GM12878 (cell line): ENCODE measurements around the gene WWP2. TPM values are rescaled to one million over a fixed set of nuclear protein-coding genes. Genes with fewer than 3 reads are reported as not detected.

ENCODE experiments used
- ATAC-seq: fragments of 200-7000 bp; cut with Tn5 transposase; 3 replicates; pipeline ENCODE4 v1.9.1; 2020; ENCODE audit warnings: mild to moderate bottlenecking, moderate library complexity
- BruUV-seq: library from RNA; stranded (reverse); fragments of 400-500 nt; replicated peaks from 2 replicates; lab custom pipeline; 2021; lab: Mats Ljungman, UMichigan
- CTCF ChIA-PET: fragments of 300-600 bp; sonication (Branson Sonifier 250); formaldehyde crosslinking; extraction: SDS; loops from one replicate; lab custom pipeline; 2021; ENCODE audit warnings: inconsistent platforms; lab: Yijun Ruan, JAX
- POLR2A ChIA-PET: fragments of 350-600 bp; formaldehyde crosslinking; extraction: SDS; loops from one replicate; lab custom pipeline; 2021; ENCODE audit warnings: inconsistent platforms; lab: Charles Lee
- RAD21 ChIA-PET: fragments of 300-600 bp; sonication (Branson Sonifier 250); formaldehyde crosslinking; loops from one replicate; lab custom pipeline; 2023; ENCODE audit warnings: antibody characterized with exemption; ENCODE audit not compliant: unreplicated experiment; lab: Charles Lee
- SMC1A ChIA-PET: fragments of 300-600 bp; sonication (Branson Sonifier 250); formaldehyde crosslinking; loops from one replicate; lab custom pipeline; 2023; ENCODE audit not compliant: unreplicated experiment, uncharacterized antibody; lab: Charles Lee
- DNase-seq: peaks from one replicate; pipeline ENCODE4 v3.0.0-alpha.2; 2011; ENCODE audit warnings: low read depth, low spot score
- FAIRE-seq: peaks from 3 replicates; lab custom pipeline; 2011; peaks lifted over from hg19 to GRCh38; lab: Jason Lieb, UNC
- H2AFZ ChIP-seq: 2 replicates; pipeline ENCODE4 v1.6.0; 2011; ENCODE audit warnings: low read depth, low read length, control low read depth; ENCODE audit not compliant: control insufficient read depth
- H3K27ac ChIP-seq: 2 replicates; pipeline ENCODE4 v1.5.1; 2011; ENCODE audit warnings: control low read depth; ENCODE audit not compliant: control insufficient read depth, insufficient read depth
- H3K27me3 ChIP-seq, 2 experiments: replicated peaks in 1 of 2; 2 replicates each; pipeline versions ENCODE4 v1.6.0 to v1.6.1; 2011; ENCODE audit warnings: low read length in 1 of 2; ENCODE audit not compliant: control insufficient read depth in 2 of 2, insufficient read depth in 2 of 2
- H3K36me3 ChIP-seq, 2 experiments: 2 replicates each; pipeline ENCODE4 v1.5.1; 2011; ENCODE audit warnings: low read length in 1 of 2; ENCODE audit not compliant: control insufficient read depth in 2 of 2, insufficient read depth in 2 of 2
- H3K4me1 ChIP-seq: 2 replicates; pipeline ENCODE4 v1.6.1; 2011; ENCODE audit warnings: mild to moderate bottlenecking, low read length, moderate library complexity, mixed read lengths; ENCODE audit not compliant: control insufficient read depth, insufficient read depth
- H3K4me2 ChIP-seq: 2 replicates; pipeline ENCODE4 v1.6.0; 2011; ENCODE audit warnings: control low read depth; ENCODE audit not compliant: control insufficient read depth, insufficient read depth
- H3K4me3 ChIP-seq: fragments of 200-600 bp; sonication (generic); 2 replicates; pipeline ENCODE4 v1.5.1; 2016
- H3K79me2 ChIP-seq: 2 replicates; pipeline ENCODE4 v1.6.0; 2011; ENCODE audit warnings: low read length; ENCODE audit not compliant: control insufficient read depth, insufficient read depth
- H3K9ac ChIP-seq: 2 replicates; pipeline ENCODE4 v1.8.0; 2011; ENCODE audit warnings: low read length, control low read depth, mixed read lengths; ENCODE audit not compliant: control insufficient read depth, insufficient read depth
- H3K9me3 ChIP-seq: replicated peaks from 3 replicates; pipeline ENCODE4 v1.5.1; 2011; ENCODE audit warnings: mild to moderate bottlenecking, low read length; ENCODE audit not compliant: control insufficient read depth, insufficient read depth
- H4K20me1 ChIP-seq: 2 replicates; pipeline ENCODE4 v1.6.0; 2011; ENCODE audit not compliant: control insufficient read depth, insufficient read depth
- ASH2L ChIP-seq: fragments of 300-600, 200-600 bp; sonication (generic); IDR thresholded peaks from 2 replicates; pipeline ENCODE4 v1.6.1; 2017; ENCODE audit warnings: low read depth, mild to moderate bottlenecking, borderline replicate concordance
- BHLHE40 ChIP-seq, 2 experiments: fragments of 450-650 bp in 1 of 2; IDR thresholded peaks; 2 replicates each; pipeline ENCODE4 v1.6.1; 2011 to 2017; ENCODE audit warnings: low read depth in 2 of 2, borderline replicate concordance in 1 of 2, improper control_type of control experiment in 1 of 2, low read length in 1 of 2, mild to moderate bottlenecking in 1 of 2
- FOXM1 ChIP-seq: IDR thresholded peaks from 2 replicates; pipeline ENCODE4 v1.6.1; 2012; ENCODE audit warnings: low read depth, mild to moderate bottlenecking, inconsistent platforms, low read length, moderate library complexity
- POU2F2 ChIP-seq: IDR thresholded peaks from 3 replicates; pipeline ENCODE4 v1.6.1; 2011; ENCODE audit warnings: low read depth, mild to moderate bottlenecking, low read length, borderline replicate concordance
- RAD21 ChIP-seq: IDR thresholded peaks from 2 replicates; pipeline ENCODE4 v1.6.1; 2011; ENCODE audit warnings: mild to moderate bottlenecking, low read depth, low read length, moderate library complexity; ENCODE audit not compliant: insufficient read depth
- SMARCA5 ChIP-seq: fragments of 450-650 bp; IDR thresholded peaks from 2 replicates; pipeline ENCODE4 v1.6.1; 2017; ENCODE audit warnings: mild to moderate bottlenecking
- SUZ12 ChIP-seq: fragments of 200-600 bp; sonication (generic); IDR thresholded peaks from one replicate; pipeline ENCODE4 v1.6.1; 2018; ENCODE audit warnings: antibody characterized with exemption, mild to moderate bottlenecking; ENCODE audit not compliant: unreplicated experiment
- ZNF207 ChIP-seq: fragments of 450-650 bp; IDR thresholded peaks from 2 replicates; pipeline ENCODE4 v1.6.1; 2014; ENCODE audit warnings: antibody characterized with exemption, mild to moderate bottlenecking, borderline replicate concordance
- WGBS: methylation state at CpG from one replicate; pipeline ENCODE4 v1.1.6; 2016; ENCODE audit warnings: low lambda C conversion rate; ENCODE audit not compliant: insufficient replicate concordance, insufficient coverage; ENCODE audit errors: missing lambda C conversion rate; 5-methylcytosine and 5-hydroxymethylcytosine counted together
- in situ Hi-C: fragments of 300-500 bp; cut with MboI; formaldehyde crosslinking; loops from 9 replicates; pipeline ENCODE4 v1.14.3; 2018; ENCODE audit warnings: mixed read lengths
- intact Hi-C: fragments of 100-400 bp; cut with micrococcal nuclease; formaldehyde crosslinking; loops from one replicate; pipeline ENCODE4 v1.14.2; 2022; ENCODE audit not compliant: unreplicated experiment
- polyA plus RNA-seq, 11 experiments: library from polyadenylated mRNA; depleted of rRNA in 4 of 11; unstranded in 6 of 11; stranded (reverse) in 5 of 11; fragments of >200 nt; fragmentation: Nextera tagmentation in 4 of 11; fragmentation: Illumina TruSeq in 1 of 11; extraction: Ambion mirVana in 4 of 11; extraction: Trizol in 1 of 11; gene quantifications; 1 replicate in 1 of 11; 2 replicates in 10 of 11; pipeline versions ENCODE4 v1.2.1 to v1.2.3, GENCODE V29; 2011 to 2016; ENCODE audit warnings: inconsistent platforms in 2 of 11, missing spikeins in 2 of 11, low read depth in 1 of 11
- total RNA-seq, 4 experiments: library from RNA; depleted of rRNA in 3 of 4; stranded (reverse); fragments of >200 nt in 3 of 4; fragmentation: Illumina TruSeq in 1 of 4; extraction: Trizol in 1 of 4; gene quantifications; 2 replicates each; pipeline versions ENCODE4 v1.2.1 to v1.2.3, GENCODE V29; 2013 to 2021
- TF ChIP-seq, protein P1 (sequence below): fragments of 450-650 bp; conservative IDR thresholded peaks from 2 replicates; pipeline ENCODE4 v1.6.1; 2017; ENCODE audit warnings: mild to moderate bottlenecking, moderate library complexity
- TF ChIP-seq, protein P2 (sequence below): IDR thresholded peaks from 2 replicates; pipeline ENCODE4 v1.6.1; 2011; ENCODE audit warnings: low read depth, mild to moderate bottlenecking, low read length, moderate library complexity, borderline replicate concordance; ENCODE audit errors: extremely low read depth
- TF ChIP-seq, protein P3 (sequence below), 3 experiments: IDR thresholded peaks in 2 of 3; conservative IDR thresholded peaks in 1 of 3; 2 replicates each; pipeline ENCODE4 v1.5.1; 2011; ENCODE audit warnings: low read depth in 3 of 3, low read length in 3 of 3, mild to moderate bottlenecking in 3 of 3, control low read depth in 2 of 3, moderate library complexity in 2 of 3, inconsistent platforms in 1 of 3, mixed read lengths in 1 of 3; ENCODE audit not compliant: control insufficient read depth in 2 of 3, insufficient read depth in 1 of 3; ENCODE audit errors: extremely low read depth in 1 of 3
- TF ChIP-seq, protein P4 (sequence below): IDR thresholded peaks from 2 replicates; pipeline ENCODE4 v1.6.1; 2012; ENCODE audit warnings: low read depth, low read length, improper control_type of control experiment

Gene WWP2
- total and polyA plus RNA-seq, 10 of the 15 experiments (the other 5 are each of a cell fraction or from before 2014, with no cell fraction given) = 2.8 to 47.0 (median 23.8) TPM

DNA sequence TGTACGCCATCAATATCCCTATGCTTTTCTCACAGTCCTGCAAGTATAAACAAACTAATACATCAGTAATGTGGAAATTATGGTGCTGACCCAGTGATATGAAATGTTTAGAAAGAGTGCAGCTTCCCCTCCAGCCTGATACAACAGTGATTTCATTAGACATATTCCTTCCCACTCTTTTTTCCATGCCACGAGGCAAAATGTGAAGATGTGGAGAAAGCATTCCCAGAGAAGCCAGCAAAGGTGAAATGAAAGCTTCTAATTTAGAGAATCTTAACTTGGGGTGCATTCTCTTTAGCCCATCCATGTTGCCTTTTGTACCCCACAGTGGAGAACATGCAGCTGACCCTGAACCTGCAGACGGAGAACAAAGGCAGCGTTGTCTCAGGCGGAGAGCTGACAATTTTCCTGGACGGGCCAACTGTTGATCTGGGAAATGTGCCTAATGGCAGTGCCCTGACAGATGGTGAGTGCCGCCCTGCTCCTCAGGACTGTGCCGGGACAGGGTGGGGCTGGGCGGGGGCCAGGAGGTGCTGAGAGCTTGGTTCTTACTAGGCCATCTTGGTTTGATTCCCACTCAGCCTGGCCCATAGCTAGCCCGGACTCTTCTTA lies 77.8 kb downstream of the WWP2 start (continued):
- TF ChIP-seq, protein P1, sequence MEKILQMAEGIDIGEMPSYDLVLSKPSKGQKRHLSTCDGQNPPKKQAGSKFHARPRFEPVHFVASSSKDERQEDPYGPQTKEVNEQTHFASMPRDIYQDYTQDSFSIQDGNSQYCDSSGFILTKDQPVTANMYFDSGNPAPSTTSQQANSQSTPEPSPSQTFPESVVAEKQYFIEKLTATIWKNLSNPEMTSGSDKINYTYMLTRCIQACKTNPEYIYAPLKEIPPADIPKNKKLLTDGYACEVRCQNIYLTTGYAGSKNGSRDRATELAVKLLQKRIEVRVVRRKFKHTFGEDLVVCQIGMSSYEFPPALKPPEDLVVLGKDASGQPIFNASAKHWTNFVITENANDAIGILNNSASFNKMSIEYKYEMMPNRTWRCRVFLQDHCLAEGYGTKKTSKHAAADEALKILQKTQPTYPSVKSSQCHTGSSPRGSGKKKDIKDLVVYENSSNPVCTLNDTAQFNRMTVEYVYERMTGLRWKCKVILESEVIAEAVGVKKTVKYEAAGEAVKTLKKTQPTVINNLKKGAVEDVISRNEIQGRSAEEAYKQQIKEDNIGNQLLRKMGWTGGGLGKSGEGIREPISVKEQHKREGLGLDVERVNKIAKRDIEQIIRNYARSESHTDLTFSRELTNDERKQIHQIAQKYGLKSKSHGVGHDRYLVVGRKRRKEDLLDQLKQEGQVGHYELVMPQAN = no peak
- TF ChIP-seq, all 136 proteins: peak for 0

DNA sequence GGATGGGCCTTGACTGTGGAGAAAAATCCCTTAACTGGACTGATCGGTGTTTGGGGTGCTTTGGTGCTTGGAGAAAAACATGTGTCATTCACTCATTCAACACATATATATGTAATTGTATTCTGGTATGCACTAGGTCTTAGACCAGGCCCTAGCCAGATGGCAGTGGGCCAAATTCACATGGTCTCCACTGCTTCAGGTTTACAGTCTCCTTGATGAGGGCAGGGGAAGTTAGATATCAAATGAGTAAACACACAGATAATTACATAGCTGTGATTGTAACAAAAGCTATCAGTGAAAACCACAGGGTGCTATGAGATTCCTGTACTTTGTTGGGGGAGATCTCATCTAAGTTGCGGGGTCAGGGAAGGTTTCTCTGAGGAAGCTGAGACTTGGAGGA lies 78.8 kb downstream of the WWP2 start:
- no peak for FAIRE-seq
- CTCF ChIA-PET = interaction anchor here (1.3 to 1.4 kb wide), 3 partner anchors 25 to 47 kb away, joined by 3 to 6 read pairs (median 6); no protein-coding TSS in a partner anchor
- TF ChIP-seq, protein P2, sequence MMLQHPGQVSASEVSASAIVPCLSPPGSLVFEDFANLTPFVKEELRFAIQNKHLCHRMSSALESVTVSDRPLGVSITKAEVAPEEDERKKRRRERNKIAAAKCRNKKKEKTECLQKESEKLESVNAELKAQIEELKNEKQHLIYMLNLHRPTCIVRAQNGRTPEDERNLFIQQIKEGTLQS = no peak
- TF ChIP-seq ZNF207 (no peak), FOXM1 (no peak), RAD21 (no peak), POU2F2 (no peak), SUZ12 (no peak), SMARCA5 (no peak), BHLHE40 (IDR thresholded peaks at IDR 0.05; ENCODE audit: borderline replicate concordance in 1 of 2, low read depth in 2 of 2, low read length in 1 of 2) (no peak), ASH2L (no peak)
- TF ChIP-seq, protein P3, sequence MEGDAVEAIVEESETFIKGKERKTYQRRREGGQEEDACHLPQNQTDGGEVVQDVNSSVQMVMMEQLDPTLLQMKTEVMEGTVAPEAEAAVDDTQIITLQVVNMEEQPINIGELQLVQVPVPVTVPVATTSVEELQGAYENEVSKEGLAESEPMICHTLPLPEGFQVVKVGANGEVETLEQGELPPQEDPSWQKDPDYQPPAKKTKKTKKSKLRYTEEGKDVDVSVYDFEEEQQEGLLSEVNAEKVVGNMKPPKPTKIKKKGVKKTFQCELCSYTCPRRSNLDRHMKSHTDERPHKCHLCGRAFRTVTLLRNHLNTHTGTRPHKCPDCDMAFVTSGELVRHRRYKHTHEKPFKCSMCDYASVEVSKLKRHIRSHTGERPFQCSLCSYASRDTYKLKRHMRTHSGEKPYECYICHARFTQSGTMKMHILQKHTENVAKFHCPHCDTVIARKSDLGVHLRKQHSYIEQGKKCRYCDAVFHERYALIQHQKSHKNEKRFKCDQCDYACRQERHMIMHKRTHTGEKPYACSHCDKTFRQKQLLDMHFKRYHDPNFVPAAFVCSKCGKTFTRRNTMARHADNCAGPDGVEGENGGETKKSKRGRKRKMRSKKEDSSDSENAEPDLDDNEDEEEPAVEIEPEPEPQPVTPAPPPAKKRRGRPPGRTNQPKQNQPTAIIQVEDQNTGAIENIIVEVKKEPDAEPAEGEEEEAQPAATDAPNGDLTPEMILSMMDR (IDR thresholded peaks at IDR 0.05 in 2 of 3, conservative IDR thresholded peaks at IDR 0.05 in 1 of 3; ENCODE audit: control insufficient read depth in 2 of 3, extremely low read depth in 1 of 3, insufficient read depth in 1 of 3, low read depth in 3 of 3, low read length in 3 of 3) = no peak
- TF ChIP-seq, protein P4, sequence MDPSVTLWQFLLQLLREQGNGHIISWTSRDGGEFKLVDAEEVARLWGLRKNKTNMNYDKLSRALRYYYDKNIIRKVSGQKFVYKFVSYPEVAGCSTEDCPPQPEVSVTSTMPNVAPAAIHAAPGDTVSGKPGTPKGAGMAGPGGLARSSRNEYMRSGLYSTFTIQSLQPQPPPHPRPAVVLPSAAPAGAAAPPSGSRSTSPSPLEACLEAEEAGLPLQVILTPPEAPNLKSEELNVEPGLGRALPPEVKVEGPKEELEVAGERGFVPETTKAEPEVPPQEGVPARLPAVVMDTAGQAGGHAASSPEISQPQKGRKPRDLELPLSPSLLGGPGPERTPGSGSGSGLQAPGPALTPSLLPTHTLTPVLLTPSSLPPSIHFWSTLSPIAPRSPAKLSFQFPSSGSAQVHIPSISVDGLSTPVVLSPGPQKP = no peak

More for the DNA sequence above, 78.8 kb downstream of the WWP2 start:
- in situ Hi-C loops = no loop called here
- Histone ChIP-seq H3K9me3 (no peaks in the 10 kb centered on the region), H3K27me3 (no peaks in the 10 kb centered on the region), H3K36me3 (peaks cover 0 to 7% of the 10 kb centered on the region in 2 experiments; a peak in 2 of 4 replicates), H3K4me3 (no peak overlapping the region), H3K9ac (no peak overlapping the region), H3K27ac (no peak overlapping the region), H3K79me2 (no peaks in the 10 kb centered on the region), H4K20me1 (no peaks in the 10 kb centered on the region), H2AFZ (no peak overlapping the region), H3K4me2 (no peak overlapping the region), H3K4me1 (no peaks in the 10 kb centered on the region)
- BruUV-seq = no TSS peak
- DNase-seq (no peak), ATAC-seq (no peak)
- ChIA-PET SMC1A (no interaction called here), RAD21 (no interaction called here), POLR2A (no interaction called here)
- WGBS = 97% methylated on average over 2 of the region's 2 CpGs
- intact Hi-C loops = no loop called here
